ENCODE results near the gene DNAJB11.
A peak's percentile ranks its signal among the peaks of the same experiment; 100 is the strongest.
"Not testable (repeated sequence)": the region's sequence is repeated elsewhere in the genome, so short reads cannot be mapped to it uniquely, and the experiment has no call there.

The DNAJB11 gene

GRCh38 chr3:186617036-186617946, 46.8 kb downstream of the DNAJB11 start:
- DNase-seq (ENCODE audit: low read depth in 2 of 3, low spot score in 2 of 3) = peak; percentile 59 to 78 (median 66)

DNA sequence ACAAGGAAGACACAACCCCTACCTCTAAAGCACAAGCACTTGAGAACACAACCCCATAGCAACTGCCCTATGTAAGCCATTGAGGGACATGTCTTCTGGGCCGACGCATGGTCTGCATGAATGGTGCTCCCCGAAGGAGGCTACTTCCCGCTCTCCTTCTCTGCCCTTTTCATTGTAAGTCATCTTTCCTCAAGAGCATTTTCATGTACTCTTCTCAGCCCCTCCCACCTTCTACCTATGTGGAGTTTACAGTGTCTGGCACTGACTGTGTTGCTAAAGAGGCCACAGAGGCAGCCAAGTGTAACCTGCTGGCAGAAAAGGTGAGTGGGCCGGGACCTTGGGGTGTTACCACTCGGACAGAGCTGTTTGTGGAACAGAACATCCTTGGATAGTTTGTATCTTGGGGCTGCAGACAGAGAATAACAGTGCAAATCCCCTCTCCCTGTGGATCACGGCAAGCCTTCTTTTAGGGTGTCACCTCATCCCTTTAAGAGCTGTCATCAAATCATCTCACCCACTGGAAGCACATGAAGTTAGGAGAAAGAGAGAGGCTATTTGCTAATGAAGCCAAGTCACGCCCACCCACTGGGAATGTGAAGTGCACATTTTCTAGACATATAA, 47.9 kb downstream of the DNAJB11 start:
- DNase-seq (ENCODE audit: low read depth in 2 of 3, low spot score in 2 of 3) = no peak

DNA sequence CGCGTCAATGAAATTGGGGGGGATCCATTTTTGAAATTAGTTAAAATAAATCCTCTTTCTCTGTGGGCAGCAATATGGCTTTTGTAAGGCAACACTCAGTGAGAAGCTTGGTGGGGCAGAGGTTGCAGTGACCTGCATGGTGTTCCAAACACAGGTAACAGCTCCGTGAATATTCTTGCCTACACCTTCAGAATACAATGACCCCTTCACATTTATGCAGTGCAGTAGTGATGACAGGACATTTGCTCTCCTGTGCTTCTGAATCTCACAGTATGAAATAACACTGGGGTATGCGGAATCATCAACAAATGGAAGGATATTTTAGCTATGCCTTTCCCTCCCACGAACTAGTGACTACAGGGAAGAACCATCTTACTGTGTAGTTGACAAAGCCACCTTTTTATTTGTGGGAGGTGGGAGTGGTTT, 49.3 kb downstream of the DNAJB11 start:
- DNase-seq (ENCODE audit: low read depth in 2 of 3, low spot score in 2 of 3) = no peak

GRCh38 chr3:186620213-186621092, 49.9 kb downstream of the DNAJB11 start:
- no peak for DNase-seq (ENCODE audit: low read depth in 2 of 3, low spot score in 2 of 3)

- DNase-seq (ENCODE audit: low read depth in 2 of 3, low spot score in 2 of 3) = no peak
Observed at GRCh38 chr3:186621894-186622650, 51.6 kb downstream of the DNAJB11 start.

- no peak for DNase-seq (ENCODE audit: low read depth in 2 of 3, low spot score in 2 of 3)
Observed at GRCh38 chr3:186622651-186623310, 52.3 kb downstream of the DNAJB11 start.

GRCh38 chr3:186624598-186624997, 54.1 kb downstream of the DNAJB11 start:
- no peak for DNase-seq (ENCODE audit: low read depth in 2 of 3, low spot score in 2 of 3)

- DNase-seq (ENCODE audit: low read depth in 2 of 3, low spot score in 2 of 3) = no peak
Observed at GRCh38 chr3:186625600-186626042, 55.1 kb downstream of the DNAJB11 start.

- DNase-seq (ENCODE audit: low read depth in 2 of 3, low spot score in 2 of 3) = no peak
Observed at GRCh38 chr3:186626254-186626847, 55.8 kb downstream of the DNAJB11 start.

- no peak for DNase-seq (ENCODE audit: low read depth in 2 of 3, low spot score in 2 of 3)
Observed at GRCh38 chr3:186627852-186628414, 57.4 kb downstream of the DNAJB11 start.

DNA sequence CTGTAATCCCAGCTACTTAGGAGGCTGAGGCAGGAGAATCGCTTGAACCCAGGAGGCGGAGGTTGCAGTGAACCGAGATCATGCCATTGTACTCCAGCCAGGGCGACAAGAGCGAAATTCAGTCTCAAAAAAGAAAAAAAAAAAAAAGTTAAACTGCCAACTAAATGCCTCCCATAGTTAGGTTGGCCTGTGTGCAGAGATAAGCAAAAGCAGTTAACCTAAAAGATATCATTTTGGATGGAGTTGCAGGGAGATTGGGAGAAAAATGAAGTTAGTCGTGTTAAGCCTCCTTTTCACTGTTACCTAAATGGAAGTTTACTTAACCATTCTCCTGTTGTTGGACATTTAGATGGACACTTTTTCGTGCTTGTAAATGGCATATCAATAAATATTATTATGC, 58.2 kb downstream of the DNAJB11 start:
- DNase-seq (ENCODE audit: low read depth in 2 of 3, low spot score in 2 of 3) = no peak

DNA sequence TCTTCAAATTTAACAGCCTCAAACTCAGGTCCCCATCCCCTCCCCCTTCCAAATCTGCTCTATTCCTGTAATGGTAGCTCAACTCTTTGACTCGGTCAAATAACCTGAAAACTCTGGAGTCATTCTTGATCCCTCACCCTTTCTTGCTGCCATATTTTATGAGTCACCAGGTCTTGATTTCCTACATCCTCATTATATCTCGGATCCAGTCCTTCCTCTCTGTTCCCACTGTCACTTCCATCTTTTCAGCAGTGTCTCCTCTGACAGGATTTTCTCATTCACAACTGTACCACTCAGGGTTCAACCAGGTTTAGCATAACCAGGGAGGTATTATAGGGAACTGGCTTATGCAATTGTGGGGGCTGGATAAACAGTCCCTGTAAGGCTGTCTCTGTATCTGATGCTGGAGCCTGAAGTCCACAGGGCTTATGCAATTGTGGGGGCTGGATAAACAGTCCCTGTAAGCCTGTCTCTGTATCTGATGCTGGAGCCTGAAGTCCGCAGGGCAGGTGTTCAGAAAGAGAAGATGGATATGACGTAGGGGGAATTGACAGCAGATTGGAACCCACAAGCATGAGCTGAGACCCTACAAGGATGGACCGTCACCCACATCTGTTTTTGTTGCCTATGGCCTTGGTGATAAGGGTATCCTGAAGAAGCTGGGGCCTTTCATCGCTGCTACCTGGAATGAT, 60.6 kb downstream of the DNAJB11 start:
- no peak for DNase-seq (ENCODE audit: low read depth in 2 of 3, low spot score in 2 of 3)

DNA sequence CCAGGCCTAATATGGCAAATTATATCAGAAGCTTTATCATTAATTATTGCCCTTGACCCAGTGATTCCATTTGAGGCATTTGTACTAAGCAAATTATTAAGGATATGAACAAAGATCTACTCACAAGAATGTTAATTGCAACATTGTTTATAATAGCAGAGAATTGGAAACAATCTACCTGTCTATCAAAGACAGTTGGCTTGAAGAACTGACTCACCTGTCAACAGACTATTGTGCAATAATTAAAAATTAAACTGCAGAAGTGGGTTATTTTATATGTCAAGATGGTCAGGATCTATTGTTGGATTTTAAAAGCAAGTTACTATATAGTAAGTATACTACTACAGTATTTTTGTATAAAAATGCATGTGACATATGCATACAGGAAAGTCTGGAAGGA, 63.0 kb downstream of the DNAJB11 start:
- no peak for DNase-seq (ENCODE audit: low read depth in 2 of 3, low spot score in 2 of 3)

GRCh38 chr3:186634207-186634606, 63.7 kb downstream of the DNAJB11 start:
- not testable (repeated sequence) for DNase-seq (ENCODE audit: low read depth in 2 of 3, low spot score in 2 of 3)

Measured in activated CD8-positive, alpha-beta memory T cell treated with anti-CD3 and anti-CD28 coated beads for 48 hours (primary cell).